DMS153 (cell line): ENCODE results near the gene ASAP2.
"Not testable (repeated sequence)": the region's sequence is repeated elsewhere in the genome, so short reads cannot be mapped to it uniquely, and the experiment has no call there.

ENCODE experiments used
- DNase-seq: peaks from one replicate; lab custom pipeline; 2025; lab: John Stamatoyannopoulos, UW

The ASAP2 gene

GRCh38 chr2:9382604-9383235, 176.1 kb downstream of the ASAP2 start:
- DNase-seq, result no peak

- no peak for DNase-seq
Observed at GRCh38 chr2:9384521-9384920, 177.9 kb downstream of the ASAP2 start.

- no peak for DNase-seq
Observed at GRCh38 chr2:9385841-9386240, 179.2 kb downstream of the ASAP2 start.

- DNase-seq, result no peak
Observed at GRCh38 chr2:9388199-9388681, 181.6 kb downstream of the ASAP2 start.

- no peak for DNase-seq
Observed at GRCh38 chr2:9388950-9389911, 182.6 kb downstream of the ASAP2 start.

- DNase-seq, result no peak
Observed at GRCh38 chr2:9390151-9390850, 183.7 kb downstream of the ASAP2 start.

- DNase-seq, result no peak
Observed at GRCh38 chr2:9390991-9391390, 184.4 kb downstream of the ASAP2 start.

GRCh38 chr2:9391961-9392720, 185.5 kb downstream of the ASAP2 start:
- DNase-seq, result no peak

GRCh38 chr2:9392898-9393765, 186.5 kb downstream of the ASAP2 start:
- DNase-seq, result no peak

- no peak for DNase-seq
Observed at GRCh38 chr2:9394816-9395215, 188.2 kb downstream of the ASAP2 start.

GRCh38 chr2:9397201-9397600, 190.6 kb downstream of the ASAP2 start:
- DNase-seq, result no peak

- not testable (repeated sequence) for DNase-seq
Observed at GRCh38 chr2:9398251-9398650, 191.6 kb downstream of the ASAP2 start.

- DNase-seq, result no peak
Observed at GRCh38 chr2:9398881-9399780, 192.5 kb downstream of the ASAP2 start.

- no peak for DNase-seq
Observed at GRCh38 chr2:9400268-9401058, 193.9 kb downstream of the ASAP2 start.

GRCh38 chr2:9401059-9401547, 194.5 kb downstream of the ASAP2 start:
- DNase-seq, result no peak

GRCh38 chr2:9401646-9402371, 195.2 kb downstream of the ASAP2 start:
- no peak for DNase-seq

- no peak for DNase-seq
Observed at GRCh38 chr2:9403924-9404323, 197.3 kb downstream of the ASAP2 start.

- no peak for DNase-seq
Observed at GRCh38 chr2:9404451-9404850, 197.8 kb downstream of the ASAP2 start.
